NCI-H345 treated with DMSO at 0.1 percent for 48 hours (cell line): ENCODE measurements around the gene DCXR.

Source experiments
- DNase-seq: peaks from one replicate; lab custom pipeline; 2025; ENCODE audit not compliant: unreplicated experiment; lab: John Stamatoyannopoulos, UW

DCXR gene

DNA sequence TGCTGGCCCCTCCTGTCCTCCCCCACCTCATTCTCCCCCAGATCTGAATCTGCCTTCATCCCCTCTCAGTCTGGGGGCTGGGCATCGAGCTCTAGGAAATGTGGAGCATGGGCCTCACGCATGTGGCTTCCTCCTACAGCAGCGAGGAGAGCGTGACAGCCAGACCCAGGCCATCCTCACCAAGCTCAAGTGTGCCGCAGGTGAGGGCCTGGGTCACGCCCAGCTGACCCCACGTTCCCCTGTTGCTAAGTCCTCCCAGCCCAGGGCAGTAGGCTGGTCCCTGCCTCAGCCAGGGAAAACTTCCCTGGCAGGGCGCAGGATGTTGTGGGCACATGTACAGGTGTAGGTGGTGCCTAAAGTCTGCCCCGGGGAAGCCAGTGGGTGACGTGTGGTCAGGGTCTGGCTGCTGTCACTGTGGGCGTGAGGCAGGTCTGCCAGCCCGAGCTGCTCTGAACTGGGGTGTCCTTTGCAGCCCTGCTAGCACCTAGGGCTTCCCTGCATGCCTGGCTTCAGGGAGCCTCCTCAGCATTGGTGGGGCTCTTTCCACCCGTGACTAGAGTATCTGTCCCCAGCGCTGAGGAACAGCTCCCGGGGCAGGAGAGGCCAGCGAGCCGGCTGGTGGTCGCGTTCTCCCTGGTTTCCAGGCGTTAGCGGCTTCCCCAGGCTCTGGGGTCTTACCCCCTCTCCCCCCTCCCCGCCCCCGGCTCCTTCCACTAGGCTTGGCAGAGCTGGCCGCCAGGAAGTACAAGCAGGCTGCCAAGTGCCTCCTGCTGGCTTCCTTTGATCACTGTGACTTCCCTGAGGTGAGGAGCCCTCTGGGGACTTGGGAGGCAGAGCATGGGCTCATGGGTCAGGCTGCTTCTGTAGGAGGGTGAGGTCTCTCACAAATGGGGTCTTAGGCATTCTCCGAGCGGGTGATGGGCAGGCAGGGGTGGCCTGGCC, 17.8 kb upstream of the DCXR start:
- no peak for DNase-seq

DNA sequence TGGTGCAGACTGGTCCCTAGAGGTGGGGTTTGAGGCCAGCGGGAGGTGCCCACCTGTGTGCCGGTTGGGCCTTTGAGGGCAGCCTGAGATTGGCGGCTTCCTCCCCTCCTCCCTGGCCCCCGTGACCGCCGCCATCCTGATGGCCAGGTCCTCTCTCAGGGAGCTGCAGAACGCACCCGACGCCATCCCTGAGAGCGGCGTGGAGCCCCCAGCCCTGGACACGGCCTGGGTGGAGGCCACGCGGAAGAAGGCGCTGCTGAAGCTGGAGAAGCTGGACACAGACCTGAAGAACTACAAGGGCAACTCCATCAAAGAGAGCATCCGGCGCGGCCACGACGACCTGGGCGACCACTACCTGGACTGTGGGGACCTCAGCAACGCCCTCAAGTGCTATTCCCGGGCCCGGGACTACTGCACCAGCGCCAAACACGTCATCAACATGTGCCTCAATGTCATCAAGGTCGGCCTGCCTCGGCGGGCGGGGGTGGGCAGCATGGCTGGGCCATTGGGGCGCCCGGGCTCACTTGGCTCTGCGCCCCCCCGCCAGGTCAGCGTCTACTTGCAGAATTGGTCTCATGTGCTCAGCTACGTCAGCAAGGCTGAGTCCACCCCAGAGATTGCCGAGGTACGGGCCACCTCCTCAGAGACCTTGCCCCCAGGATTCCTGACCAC, 17.0 kb upstream of the DCXR start:
- DNase-seq: no peak

DNA sequence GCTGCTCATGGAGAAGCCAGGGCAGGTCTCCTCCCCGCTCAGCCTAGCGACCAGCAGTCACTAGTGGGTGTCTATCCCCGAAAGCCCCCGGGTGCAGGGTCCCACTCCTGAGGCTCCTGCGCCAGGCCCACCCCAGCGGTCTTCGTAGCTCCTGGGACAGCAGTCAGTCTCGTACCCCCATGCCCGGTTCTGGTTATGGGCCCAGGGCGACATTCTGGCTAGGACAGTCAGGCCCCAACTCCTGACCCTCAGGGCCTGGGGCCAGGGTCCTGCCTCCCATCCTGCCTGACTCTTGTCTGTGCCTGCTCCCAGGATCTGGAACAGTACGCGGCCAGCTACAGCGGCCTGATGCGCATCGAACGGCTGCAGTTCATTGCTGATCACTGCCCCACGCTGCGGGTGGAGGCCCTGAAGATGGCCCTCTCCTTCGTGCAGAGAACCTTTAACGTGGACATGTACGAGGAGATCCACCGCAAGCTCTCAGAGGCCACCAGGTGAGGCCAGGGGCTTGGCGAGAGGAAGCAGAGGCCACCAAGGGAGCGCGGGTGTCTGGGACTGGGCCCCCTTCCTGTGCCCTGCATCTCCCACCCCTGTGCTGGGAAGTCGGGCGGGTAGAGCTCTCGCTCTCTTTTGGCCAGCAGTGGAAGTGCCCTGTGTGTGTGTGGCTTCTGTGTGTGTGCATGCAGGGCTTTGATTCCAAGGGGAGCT, 16.2 kb upstream of the DCXR start:
- no peak for DNase-seq

DNA sequence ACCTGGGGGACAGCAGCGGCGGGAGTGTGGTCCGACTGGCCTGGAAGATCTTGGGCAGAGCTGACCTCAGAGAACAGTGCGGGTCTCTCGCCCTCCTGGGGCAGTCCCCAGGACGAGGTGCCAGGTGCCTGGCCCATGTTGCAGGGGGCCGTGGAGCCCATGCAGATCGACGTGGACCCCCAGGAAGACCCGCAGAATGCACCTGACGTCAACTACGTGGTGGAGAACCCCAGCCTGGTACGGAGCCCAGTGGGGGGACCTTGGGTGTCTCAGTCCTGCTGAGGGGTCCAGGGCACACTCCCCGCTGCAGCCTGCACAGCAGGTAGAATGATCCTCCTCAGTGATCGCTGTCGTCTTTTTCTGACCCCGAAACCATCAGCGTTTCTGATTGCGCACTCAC, 15.6 kb upstream of the DCXR start:
- no peak for DNase-seq

DNA sequence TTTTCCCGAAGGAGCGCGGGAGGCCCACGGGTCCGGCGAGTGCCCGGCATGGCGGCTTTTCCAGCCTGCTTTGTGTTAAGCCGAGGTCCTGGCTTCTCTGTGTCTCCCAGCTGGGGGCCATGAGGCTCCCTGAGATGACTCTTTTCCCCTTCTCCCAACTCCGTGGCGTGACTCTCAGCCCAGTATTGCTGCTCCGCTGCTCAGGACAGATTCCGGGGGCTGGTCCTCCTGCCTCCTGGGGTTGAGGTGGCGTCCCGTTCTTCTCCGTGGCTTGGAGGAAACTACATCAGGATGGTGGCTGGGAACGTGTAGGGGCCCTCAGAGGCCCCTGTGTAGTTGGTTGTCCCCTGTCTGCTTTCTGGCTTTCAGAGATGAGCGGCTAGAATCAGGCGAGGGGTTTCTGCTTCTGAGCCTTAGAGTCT, 15.2 kb upstream of the DCXR start:
- DNase-seq: no peak

DNA sequence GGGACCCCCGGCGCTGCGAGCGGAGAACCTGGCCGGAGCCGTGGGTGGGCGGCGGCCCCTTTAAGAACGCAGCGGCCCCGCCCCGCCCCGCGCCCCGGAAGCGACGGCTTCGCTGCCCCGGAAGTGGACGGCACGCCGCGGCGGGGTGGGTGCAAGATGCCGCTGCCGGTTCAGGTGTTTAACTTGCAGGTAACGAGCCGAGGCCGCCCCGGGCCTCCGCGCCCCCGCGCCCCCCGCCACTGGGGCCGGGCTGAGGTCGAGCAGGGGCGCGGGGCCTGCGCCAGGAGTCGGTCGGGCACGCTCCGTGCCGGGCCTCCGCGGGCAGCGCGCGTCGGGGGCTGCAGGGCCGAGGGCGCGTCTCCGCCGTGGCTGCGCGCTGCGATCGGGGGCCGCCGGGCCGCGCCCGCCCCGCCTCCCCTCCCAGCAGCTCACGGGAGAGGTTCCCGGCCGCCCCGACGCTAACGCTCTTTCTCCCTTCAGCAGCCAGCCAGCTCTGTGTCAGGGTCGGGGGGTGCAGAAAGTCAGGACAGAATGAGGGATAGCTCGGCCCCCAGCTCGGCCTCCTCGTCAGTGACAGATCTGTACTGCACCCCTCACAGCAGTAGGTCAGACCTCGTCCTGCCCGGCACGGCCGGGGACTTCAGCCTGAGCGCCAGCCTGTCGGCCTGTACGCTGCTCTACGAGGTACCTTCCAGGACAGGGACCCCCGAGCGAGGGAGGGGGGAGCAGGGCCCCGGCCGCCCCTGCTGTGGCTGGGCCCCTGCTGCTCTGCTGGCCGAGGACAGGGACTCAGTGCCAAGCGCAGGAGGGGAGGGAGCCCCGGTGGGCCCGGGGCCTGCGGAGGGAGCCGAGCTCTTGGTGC, 14.5 kb upstream of the DCXR start, which contains the start of the genes GPS1 and RFNG:
Gene GPS1, plus strand, starts transcription at position 123 of the 862 bp plus-strand sequence. Its CDS starts 34 bp downstream, at position 157.
Gene RFNG, minus strand, starts transcription at position 36 of the 862 bp plus-strand sequence. CDS start 45 bp downstream, outside the sequence.
- DNase-seq: peak; percentile 74

DNA sequence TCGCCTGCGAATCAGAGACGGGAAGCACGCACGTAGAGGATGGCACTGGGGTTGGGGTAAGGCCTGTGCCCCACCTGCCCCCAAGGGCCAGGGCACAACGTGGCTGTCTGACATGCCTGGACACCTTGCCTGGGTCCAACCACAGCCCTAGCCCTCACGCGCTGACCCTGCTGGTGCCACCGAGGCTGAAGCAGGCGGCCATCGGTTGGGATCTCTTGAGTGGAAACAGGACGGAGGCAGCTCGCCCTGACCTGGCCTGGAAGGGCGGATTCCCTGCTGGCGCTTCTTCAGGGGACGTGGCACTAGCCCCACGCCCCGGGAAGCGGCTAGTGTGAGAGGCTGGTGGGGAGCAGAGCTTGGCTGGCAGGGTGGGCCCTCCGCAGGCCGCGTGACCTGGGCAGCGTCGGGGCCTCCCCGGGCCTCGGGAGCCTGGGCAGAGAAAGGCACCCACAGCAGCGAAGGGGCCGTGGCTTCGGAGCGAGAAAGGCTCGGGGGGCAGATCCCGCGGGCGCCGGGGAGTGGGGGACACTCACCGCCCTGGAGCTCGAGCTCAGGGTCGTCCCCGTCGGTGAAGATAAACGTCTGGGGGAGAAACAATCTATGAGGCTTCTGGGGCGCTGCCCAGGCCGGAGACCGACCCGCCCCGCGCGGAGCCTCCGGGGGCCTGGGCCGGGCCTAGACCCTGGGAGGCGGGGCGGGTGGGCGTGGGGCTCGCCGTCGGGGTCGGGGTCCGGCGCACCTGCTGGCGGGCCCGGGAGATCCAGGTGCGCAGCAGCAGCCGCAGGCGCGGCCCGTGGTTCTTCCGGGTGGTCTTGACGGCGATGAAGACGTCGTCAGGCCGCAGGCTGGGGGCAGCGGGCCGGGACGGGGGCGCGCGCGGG, 13.5 kb upstream of the DCXR start:
- no peak for DNase-seq

DNA sequence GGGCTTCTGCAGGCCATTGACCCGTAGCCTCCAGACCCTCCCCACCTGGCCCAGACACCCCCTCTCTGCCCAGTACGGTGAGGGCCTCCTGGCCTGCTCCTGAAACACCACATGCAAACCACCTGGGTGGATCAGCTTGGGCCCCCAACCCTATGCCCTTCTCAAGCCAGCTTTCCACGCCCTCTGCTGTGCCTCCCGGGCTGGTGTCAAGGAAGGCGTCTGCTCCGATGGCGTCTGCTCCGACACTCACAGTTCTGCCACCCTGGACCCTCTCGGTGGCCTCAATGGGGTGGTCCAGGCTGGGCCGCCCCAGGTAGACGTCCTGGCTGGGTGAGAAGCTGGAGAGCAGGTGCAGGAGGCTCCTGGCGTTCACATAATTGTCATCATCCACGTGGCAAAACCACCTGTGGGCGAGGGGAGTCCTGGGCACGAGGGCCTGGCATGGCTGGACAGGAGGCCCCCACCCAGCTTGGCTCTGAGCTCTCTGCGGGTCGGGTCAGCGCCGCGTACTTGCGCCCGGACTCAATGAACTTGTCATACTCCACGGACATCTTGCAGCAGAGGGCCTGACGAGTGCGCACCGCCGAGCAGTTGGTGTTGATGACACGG, 12.8 kb upstream of the DCXR start:
- no peak for DNase-seq

DNA sequence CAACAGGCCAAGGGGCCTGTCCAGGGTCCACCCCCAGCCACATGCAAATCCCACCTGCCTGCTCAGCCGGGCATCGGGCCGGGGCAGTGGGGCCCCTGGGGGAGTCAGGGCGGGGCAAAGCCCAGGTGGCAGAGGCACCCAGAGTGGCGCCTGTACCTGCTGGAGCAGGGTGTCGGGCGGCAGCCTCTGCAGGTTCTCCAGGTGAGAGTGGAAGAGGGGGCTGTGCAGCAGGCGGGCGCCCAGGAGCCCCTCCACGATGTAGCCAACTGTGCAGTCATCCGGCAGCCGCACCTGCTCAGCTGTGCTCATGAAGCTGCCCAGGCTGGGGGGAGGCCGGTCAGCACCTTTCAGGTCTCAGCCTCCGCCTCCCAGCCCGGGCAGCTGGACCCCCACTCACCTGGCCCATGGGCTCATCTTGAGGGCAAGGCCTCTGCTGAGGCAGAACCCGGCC, 12.0 kb upstream of the DCXR start:
- no peak for DNase-seq

DNA sequence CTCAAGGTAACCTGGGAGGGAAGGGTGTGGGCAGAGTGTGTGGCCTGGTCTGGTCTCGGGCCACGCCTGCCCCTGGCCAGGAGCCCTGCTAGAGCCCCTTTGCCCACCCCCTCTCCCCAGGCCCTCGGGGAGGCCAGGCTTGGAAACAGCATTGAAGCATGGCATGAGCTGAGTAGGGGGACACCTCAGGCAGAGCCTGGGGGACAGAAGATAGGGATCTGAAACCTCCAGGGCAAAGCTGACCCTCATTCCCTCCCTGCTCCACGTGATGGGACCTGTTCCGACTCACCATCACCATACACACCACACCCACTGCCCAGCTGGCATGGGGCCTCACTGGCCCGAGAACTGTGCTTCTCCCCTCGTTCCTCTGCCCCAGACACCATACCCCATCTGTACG, 11.6 kb upstream of the DCXR start:
- no peak for DNase-seq

DNA sequence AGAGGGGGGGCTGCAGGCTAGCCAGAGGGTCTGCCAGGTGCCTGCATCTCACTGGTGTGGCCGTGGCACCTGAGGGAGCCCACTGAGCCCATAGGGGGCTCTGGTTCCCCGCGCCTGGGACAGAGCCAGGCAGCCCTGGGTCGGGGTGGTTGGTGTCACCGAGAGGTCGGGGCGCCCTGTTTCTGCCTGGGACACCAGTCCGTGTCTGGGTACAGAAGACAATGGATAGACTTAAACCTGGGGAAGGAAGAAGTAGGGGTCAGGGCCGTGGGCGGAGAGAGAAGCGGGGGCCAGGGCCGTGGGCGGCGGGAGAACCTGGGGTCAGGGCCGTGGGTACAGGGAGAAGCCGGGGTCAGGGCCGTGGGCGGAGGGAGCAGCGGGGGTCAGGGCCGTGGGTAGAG, 11.1 kb upstream of the DCXR start:
- no peak for DNase-seq

DNA sequence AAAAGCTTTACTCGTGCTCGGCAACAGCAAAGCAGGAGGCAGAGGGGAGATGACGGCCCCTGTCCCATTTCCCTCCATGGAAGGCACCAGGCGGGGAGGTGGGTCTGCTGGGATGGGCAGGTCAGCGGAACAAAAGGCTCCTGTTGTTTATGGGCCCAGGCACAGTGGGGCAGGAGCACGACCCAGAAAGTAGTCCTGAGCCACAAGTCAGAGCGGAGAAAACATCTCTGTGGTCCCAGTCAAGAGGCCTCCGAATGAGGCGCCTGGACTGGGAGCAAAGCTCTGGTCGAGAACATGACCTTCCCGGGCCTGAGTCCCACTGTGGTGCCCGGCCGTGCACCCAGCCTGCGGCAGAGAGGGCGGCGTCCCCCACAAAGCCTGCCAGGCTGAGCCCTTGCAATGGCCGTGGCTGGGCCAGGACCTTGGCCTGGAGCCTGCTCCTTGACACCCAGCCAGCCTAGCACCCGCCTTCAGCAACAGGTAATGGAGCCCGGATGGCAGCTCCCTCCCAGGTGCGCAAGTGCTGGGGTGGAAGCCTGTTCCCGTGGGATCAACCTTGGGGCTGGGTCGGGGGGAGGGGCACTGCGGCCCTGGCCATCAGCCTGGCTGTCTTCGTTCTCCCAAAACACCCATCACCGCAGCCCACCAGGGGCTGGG, 10.5 kb upstream of the DCXR start:
- DNase-seq: no peak

DNA sequence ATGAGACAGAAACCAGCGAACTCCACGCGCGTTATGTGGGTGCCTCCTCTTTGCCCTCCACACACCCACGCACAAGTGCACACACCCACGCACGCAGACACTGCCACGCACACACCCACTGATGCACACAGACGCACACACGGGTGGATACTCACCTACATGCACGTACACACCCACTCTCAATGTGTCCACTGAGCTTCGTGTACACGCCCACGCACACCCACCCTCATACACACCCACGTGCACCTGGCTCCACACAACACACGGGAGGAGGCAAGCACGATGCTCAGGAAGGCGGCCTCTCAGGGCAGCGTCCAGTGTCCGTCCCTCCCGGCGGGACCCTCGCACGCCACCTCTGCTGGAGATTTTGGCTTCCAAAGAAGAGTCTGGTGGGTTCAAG, 9.9 kb upstream of the DCXR start:
- DNase-seq: no peak

DNA sequence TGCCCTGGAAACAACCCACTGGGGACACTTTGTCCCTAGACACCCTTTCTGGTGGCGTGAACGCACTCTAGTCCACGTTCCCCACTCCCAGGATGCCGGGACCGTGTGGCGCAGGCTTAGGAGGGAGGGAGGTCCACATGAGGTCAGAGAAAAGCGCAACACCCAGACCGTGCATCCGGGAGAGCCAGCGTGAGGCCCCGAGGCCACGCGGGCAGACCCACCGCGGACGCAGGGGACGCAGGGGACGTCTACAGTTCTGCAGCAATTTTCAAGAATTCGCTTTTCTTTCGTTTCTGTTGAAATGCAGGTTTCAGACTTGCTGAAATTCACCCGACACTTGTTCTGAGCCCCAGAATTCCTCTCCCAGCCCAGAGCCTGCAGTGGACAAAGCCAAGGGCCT, 9.4 kb upstream of the DCXR start:
- DNase-seq: no peak

DNA sequence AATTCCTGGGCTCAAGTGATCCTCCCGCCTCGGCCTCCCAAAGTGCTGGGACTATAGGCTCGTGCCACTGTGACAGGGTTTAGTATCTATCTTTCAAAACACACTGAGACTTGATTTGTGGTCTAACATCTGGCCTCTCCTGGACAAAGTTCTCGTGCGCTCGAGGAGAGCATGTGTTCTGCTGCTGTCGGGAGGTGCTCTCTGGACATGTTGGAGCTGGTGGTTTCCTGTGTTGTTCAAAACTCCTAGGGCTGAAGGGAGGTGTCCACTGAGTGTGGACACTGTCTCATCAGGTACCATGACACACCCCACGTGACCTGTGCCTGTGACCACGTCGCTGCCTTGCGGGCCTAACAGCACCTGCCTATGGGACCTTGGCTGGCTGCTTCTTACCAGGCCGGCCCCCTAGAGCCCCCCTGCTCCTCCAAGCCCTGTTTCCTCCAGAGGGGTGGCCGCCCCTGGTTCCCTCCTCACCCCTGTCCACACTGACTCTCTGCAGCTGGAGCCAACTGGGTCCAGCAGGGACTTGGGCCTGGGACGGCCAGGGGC, 8.5 kb upstream of the DCXR start:
- no peak for DNase-seq

DNA sequence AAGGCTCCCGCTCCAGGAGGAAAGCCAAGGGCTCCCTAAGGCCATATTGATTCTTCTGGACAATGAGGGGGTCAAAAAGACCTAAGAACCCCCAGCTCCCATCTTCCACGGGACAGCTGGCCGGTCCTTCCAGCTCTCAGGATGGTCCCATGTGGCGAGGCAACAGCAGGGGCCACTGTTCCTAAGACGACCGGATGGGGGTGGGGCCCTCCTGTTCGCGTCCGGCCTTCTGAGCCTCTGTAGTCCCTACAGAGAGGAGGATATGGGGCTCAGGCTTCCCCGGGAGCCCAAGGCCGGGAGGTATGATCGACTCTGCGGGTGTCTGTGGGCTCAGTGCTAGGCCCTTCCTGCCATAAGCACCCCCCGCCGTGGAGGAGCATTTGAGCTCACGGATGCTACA, 6.0 kb upstream of the DCXR start:
- no peak for DNase-seq

DNA sequence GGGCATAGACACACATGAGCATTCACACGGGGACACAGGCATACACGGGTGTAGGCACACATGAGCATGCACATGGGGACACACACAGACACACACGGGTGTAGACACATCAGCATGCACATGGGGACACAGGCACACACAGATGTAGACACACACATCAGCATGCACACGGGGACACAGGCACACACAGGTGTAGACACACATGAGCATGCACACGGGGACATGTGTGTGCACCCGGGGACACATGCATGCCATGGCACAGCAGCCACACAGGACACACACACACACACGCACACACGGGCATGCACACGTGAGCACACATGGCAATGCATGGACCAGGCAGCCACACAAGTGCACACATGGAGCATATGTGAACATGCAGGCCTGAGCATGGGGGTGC, 5.2 kb upstream of the DCXR start:
- no peak for DNase-seq

DNA sequence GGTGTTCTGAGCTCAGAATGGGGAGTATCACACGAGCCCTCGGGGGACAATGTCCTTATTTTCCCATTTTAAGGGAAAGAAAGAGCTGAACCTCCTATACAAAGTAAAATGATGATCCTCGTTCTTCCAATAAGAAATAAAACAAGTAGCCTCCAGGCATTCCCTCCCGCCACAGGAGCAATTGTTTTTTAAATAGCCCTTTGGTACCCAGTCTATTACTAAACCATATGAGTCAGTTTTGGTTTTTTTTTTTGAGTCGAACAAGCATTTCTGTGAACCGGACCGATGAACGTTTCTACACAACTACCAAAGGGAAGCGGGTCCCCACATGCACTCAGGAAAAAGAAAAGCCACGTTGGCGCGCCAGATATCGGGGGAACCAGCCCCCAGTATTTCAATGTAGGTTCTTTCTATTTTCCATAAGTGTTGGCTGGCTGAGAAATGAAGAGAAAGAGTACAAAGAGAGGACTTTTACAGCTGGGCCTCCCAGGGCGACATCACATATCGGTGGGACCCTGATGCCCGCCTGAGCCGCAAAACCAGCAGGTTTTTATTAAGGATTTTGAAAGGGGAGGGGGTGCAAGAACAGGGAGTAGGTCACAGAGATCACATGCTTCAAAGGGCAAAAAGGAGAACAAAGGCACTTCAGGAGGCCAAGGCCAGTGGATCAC, 3.8 kb upstream of the DCXR start:
- DNase-seq: no peak
